Measurements from ENCODE around the gene FOSL2.

The FOSL2 gene

GRCh38 chr2:28432362-28432761 lies 39.7 kb downstream of the FOSL2 start:
- no peak overlapping the region for H3K9ac ChIP-seq (ENCODE audit: low read depth, low read length)
- no peak overlapping the region for H3K4me2 ChIP-seq (ENCODE audit: low read length)
- H3K9me3 ChIP-seq (replicated peaks; ENCODE audit: low read length) = peaks cover 6% of the 10 kb centered on the region
- H3K4me3 ChIP-seq (ENCODE audit: low read length) = no peak overlapping the region
- H3K4me1 ChIP-seq (ENCODE audit: control insufficient read depth, insufficient read depth, low read length) = peaks cover 6% of the 10 kb centered on the region
- no peaks in the 10 kb centered on the region for H3K27me3 ChIP-seq (ENCODE audit: control insufficient read depth, insufficient read depth, low read length)
- no peaks in the 10 kb centered on the region for H3K36me3 ChIP-seq (ENCODE audit: insufficient read depth, low read length)

DNA sequence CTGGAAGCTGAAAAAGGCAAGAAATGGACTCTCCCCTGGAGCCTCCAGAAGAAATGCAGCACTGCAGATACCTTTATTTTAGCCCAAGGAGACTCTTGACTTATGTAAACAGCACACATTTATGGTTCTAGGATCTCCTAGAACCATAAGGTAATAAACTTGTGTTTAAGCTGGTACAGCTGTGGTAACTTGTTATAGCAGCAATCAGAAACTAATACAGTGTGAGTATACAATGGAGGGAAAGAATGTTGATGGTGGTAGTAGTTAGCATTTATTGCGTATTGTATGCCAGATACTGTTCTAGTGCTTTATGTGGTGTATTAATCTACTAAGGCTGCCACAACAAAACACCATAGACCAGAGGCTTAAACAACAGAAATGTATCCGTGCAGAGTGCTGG lies 40.6 kb downstream of the FOSL2 start:
- Histone ChIP-seq H3K9ac (ENCODE audit: low read depth, low read length) (no peak overlapping the region), H3K9me3 (replicated peaks; ENCODE audit: low read length) (peaks cover 6% of the 10 kb centered on the region), H3K27me3 (ENCODE audit: control insufficient read depth, insufficient read depth, low read length) (no peaks in the 10 kb centered on the region), H3K4me2 (ENCODE audit: low read length) (no peak overlapping the region), H3K36me3 (ENCODE audit: insufficient read depth, low read length) (no peaks in the 10 kb centered on the region), H3K4me3 (ENCODE audit: low read length) (no peak overlapping the region), H3K4me1 (ENCODE audit: control insufficient read depth, insufficient read depth, low read length) (peaks cover 13% of the 10 kb centered on the region)

DNA sequence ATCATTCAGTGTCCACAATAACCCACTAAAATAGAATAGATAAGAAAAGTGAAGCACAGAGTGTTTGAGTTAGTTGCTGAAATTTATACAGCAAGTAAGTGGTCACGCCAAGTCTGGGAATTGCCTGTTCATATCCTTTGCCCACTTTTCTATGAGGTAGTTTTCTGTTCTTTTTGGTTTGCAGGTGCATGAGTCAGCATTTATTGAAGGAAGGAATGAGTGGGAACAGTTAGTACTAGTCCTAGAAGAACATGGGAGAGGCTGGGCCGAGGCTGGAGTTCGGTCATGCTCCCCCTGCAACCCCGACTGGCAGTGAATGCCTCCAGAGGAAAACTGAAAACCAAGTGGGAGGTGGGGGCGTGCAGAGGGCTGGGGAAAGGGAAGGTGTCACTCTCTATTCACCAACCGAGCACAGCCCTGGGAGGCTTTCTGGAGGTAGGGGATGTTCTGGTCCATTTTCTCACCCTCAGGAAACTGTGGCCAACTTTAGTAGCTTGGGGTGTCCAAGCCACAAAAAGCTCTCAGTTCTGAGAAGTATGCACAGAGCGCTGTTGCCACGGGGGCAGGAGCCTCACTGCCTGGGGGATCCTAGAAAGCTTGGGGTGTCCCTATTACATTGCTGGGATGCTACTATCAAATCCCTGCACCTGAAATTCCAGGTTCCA lies 41.4 kb downstream of the FOSL2 start:
- Histone ChIP-seq H3K9ac (ENCODE audit: low read depth, low read length) (no peak overlapping the region), H3K36me3 (ENCODE audit: insufficient read depth, low read length) (no peaks in the 10 kb centered on the region), H3K4me3 (ENCODE audit: low read length) (no peak overlapping the region), H3K27me3 (ENCODE audit: control insufficient read depth, insufficient read depth, low read length) (no peaks in the 10 kb centered on the region), H3K4me2 (ENCODE audit: low read length) (no peak overlapping the region), H3K9me3 (replicated peaks; ENCODE audit: low read length) (peaks cover 6% of the 10 kb centered on the region), H3K4me1 (ENCODE audit: control insufficient read depth, insufficient read depth, low read length) (peaks cover 12% of the 10 kb centered on the region)

DNA sequence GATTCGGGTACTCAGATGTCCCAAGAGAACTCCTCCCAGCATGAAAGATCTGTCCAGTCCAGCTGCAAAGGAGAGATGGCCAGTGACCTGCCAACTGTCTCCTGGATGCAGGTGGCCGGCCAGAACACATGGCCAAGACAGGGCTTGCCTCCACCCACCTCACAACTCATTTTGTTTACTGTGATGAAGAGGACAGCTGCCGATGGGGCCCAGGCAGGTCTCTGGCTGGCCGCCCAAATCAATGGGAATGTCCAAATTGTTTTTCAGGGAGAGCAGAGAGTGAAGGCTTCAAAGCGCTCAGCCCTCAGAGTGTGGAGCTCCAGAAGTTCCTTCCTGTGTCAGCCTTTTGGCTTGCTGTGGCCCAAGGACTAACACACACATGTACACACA lies 41.9 kb downstream of the FOSL2 start:
- Histone ChIP-seq H3K4me1 (ENCODE audit: control insufficient read depth, insufficient read depth, low read length) (peaks cover 12% of the 10 kb centered on the region), H3K27me3 (ENCODE audit: control insufficient read depth, insufficient read depth, low read length) (no peaks in the 10 kb centered on the region), H3K9ac (ENCODE audit: low read depth, low read length) (no peak overlapping the region), H3K4me3 (ENCODE audit: low read length) (no peak overlapping the region), H3K4me2 (ENCODE audit: low read length) (no peak overlapping the region), H3K9me3 (replicated peaks; ENCODE audit: low read length) (peaks cover 6% of the 10 kb centered on the region), H3K36me3 (ENCODE audit: insufficient read depth, low read length) (no peaks in the 10 kb centered on the region)

DNA sequence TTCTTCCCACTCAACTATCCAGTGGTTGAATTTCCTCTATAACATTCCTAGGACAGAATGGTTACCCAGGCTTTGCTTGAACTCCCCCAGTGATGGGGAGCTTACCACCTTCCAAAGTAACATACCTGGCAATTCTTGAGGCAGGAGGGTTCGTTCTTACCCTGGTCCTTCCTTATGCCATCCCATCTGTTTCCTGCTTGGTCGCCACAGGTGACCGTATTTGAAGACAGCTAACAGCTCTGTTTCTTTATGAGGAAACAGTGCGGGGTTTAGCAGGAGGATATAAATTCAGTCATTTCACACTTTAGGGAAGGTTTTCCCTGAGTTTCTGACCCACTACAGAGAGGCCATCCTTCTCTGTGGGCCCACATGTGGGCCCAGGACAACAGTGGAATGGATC lies 42.6 kb downstream of the FOSL2 start:
- no peak overlapping the region for H3K9ac ChIP-seq (ENCODE audit: low read depth, low read length)
- H3K4me1 ChIP-seq (ENCODE audit: control insufficient read depth, insufficient read depth, low read length) = peaks cover 12% of the 10 kb centered on the region
- no peak overlapping the region for H3K4me3 ChIP-seq (ENCODE audit: low read length)
- no peaks in the 10 kb centered on the region for H3K36me3 ChIP-seq (ENCODE audit: insufficient read depth, low read length)
- no peak overlapping the region for H3K4me2 ChIP-seq (ENCODE audit: low read length)
- H3K9me3 ChIP-seq (replicated peaks; ENCODE audit: low read length) = peaks cover 6% of the 10 kb centered on the region
- H3K27me3 ChIP-seq (ENCODE audit: control insufficient read depth, insufficient read depth, low read length) = no peaks in the 10 kb centered on the region

GRCh38 chr2:28435814-28436351 lies 43.2 kb downstream of the FOSL2 start:
- Histone ChIP-seq H3K9me3 (replicated peaks; ENCODE audit: low read length) (peaks cover 6% of the 10 kb centered on the region), H3K4me2 (ENCODE audit: low read length) (no peak overlapping the region), H3K27me3 (ENCODE audit: control insufficient read depth, insufficient read depth, low read length) (no peaks in the 10 kb centered on the region), H3K4me3 (ENCODE audit: low read length) (no peak overlapping the region), H3K36me3 (ENCODE audit: insufficient read depth, low read length) (no peaks in the 10 kb centered on the region), H3K4me1 (ENCODE audit: control insufficient read depth, insufficient read depth, low read length) (peaks cover 12% of the 10 kb centered on the region), H3K9ac (ENCODE audit: low read depth, low read length) (no peak overlapping the region)

GRCh38 chr2:28436525-28437051 lies 43.9 kb downstream of the FOSL2 start:
- H3K36me3 ChIP-seq (ENCODE audit: insufficient read depth, low read length) = no peaks in the 10 kb centered on the region
- H3K9ac ChIP-seq (ENCODE audit: low read depth, low read length) = no peak overlapping the region

DNA sequence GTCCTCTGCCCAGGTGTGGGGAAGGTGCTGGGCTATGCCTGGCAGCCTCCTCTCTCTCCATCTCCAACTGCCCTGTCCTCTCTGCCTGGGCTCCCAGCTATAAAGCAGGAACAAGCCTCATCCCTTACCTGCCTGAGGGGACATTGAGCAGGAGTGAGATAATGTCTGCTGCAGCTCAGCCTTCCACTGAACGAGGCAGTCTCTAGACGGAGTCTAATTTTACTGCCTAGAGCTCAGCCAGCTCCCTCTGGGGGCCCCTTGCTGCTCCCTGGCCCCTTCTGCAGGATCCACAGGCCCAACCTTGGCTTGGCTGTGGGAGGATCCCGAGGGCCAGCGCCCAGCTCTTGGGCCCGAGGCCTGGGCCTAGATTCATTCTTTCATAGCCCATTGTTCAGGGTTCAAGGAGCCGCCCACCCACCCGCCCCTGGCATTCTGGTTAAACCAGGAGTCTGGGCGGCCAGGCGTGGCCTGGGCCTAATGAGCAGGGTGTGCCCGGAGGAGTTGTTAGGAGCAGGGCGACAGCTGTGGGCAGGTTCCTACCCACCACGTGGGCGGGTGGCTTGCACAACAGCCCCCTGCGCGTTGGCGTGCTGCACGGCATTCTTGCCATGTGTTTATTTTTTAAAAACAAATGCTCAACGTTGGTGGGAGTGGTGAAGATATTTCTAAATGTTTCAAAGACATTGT lies 44.6 kb downstream of the FOSL2 start:
- Histone ChIP-seq H3K9ac (ENCODE audit: low read depth, low read length) (no peak overlapping the region), H3K9me3 (replicated peaks; ENCODE audit: low read length) (peaks cover 6% of the 10 kb centered on the region), H3K36me3 (ENCODE audit: insufficient read depth, low read length) (no peaks in the 10 kb centered on the region), H3K4me2 (ENCODE audit: low read length) (no peak overlapping the region), H3K4me3 (ENCODE audit: low read length) (no peak overlapping the region), H3K4me1 (ENCODE audit: control insufficient read depth, insufficient read depth, low read length) (peaks cover 15% of the 10 kb centered on the region), H3K27me3 (ENCODE audit: control insufficient read depth, insufficient read depth, low read length) (no peaks in the 10 kb centered on the region)

More at GRCh38 chr2:28436525-28437051, 43.9 kb downstream of the FOSL2 start:
- no peak overlapping the region for H3K4me2 ChIP-seq (ENCODE audit: low read length)
- H3K9me3 ChIP-seq (replicated peaks; ENCODE audit: low read length) = peaks cover 6% of the 10 kb centered on the region
- H3K4me1 ChIP-seq (ENCODE audit: control insufficient read depth, insufficient read depth, low read length) = peaks cover 12% of the 10 kb centered on the region
- no peak overlapping the region for H3K4me3 ChIP-seq (ENCODE audit: low read length)
- no peaks in the 10 kb centered on the region for H3K27me3 ChIP-seq (ENCODE audit: control insufficient read depth, insufficient read depth, low read length)

DNA sequence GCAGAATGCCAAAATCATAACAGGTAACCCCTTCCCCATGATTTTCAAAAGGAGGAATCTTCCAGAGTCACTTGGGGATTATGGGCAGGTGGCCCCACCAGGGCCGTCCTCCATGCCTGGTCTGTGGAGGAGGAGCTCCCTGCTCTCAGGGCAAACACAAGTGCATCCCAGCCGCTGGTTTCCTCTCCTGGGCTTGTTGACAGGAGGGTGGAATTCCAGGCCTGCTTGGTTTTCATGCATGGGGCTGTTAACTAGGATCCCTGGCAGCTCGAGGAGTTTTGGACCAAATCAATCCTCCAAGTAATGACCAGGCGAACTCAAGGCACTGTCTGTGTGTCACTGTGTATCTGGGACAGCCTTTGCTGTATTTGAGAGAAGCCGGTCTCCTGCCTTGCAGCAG lies 45.3 kb downstream of the FOSL2 start:
- Histone ChIP-seq H3K4me1 (ENCODE audit: control insufficient read depth, insufficient read depth, low read length) (peaks cover 15% of the 10 kb centered on the region), H3K4me2 (ENCODE audit: low read length) (no peak overlapping the region), H3K27me3 (ENCODE audit: control insufficient read depth, insufficient read depth, low read length) (no peaks in the 10 kb centered on the region), H3K9ac (ENCODE audit: low read depth, low read length) (no peak overlapping the region), H3K36me3 (ENCODE audit: insufficient read depth, low read length) (no peaks in the 10 kb centered on the region), H3K4me3 (ENCODE audit: low read length) (no peak overlapping the region), H3K9me3 (replicated peaks; ENCODE audit: low read length) (peaks cover 5% of the 10 kb centered on the region)

DNA sequence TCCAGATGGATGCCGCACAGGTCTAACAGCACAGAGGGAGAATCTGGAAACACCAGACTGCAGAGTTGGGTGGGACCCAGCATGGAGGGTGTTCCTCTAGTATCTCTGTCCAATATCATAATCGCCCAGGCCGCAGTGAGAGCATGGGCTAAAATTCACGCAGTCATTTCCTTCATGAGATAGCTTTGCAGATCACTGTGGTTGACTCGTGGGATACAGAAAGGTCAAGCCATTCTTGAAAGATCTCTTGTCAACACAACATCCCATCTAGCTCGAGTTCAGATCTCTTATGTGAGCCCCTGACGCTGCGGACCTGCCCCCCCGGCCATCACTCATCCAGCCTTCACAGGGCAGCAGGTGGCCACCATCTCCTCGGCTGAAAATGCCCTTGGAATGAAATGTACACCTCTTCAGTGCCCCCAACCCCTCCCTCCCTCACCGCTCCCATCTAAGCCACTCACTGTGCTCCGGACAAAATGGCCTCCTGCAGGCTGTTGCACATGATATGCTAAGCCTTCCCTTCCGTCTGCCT lies 45.9 kb downstream of the FOSL2 start:
- no peaks in the 10 kb centered on the region for H3K27me3 ChIP-seq (ENCODE audit: control insufficient read depth, insufficient read depth, low read length)
- no peak overlapping the region for H3K4me2 ChIP-seq (ENCODE audit: low read length)
- H3K9ac ChIP-seq (ENCODE audit: low read depth, low read length) = no peak overlapping the region
- no peaks in the 10 kb centered on the region for H3K9me3 ChIP-seq (replicated peaks; ENCODE audit: low read length)
- peaks cover 15% of the 10 kb centered on the region for H3K4me1 ChIP-seq (ENCODE audit: control insufficient read depth, insufficient read depth, low read length)
- H3K4me3 ChIP-seq (ENCODE audit: low read length) = no peak overlapping the region
- H3K36me3 ChIP-seq (ENCODE audit: insufficient read depth, low read length) = no peaks in the 10 kb centered on the region

GRCh38 chr2:28439127-28439526 lies 46.5 kb downstream of the FOSL2 start:
- H3K4me3 ChIP-seq (ENCODE audit: low read length) = no peak overlapping the region

More at GRCh38 chr2:28439127-28439526, 46.5 kb downstream of the FOSL2 start:
- H3K9me3 ChIP-seq (replicated peaks; ENCODE audit: low read length) = no peaks in the 10 kb centered on the region
- no peak overlapping the region for H3K4me2 ChIP-seq (ENCODE audit: low read length)
- no peaks in the 10 kb centered on the region for H3K36me3 ChIP-seq (ENCODE audit: insufficient read depth, low read length)
- H3K27me3 ChIP-seq (ENCODE audit: control insufficient read depth, insufficient read depth, low read length) = no peaks in the 10 kb centered on the region
- H3K9ac ChIP-seq (ENCODE audit: low read depth, low read length) = no peak overlapping the region
- H3K4me1 ChIP-seq (ENCODE audit: control insufficient read depth, insufficient read depth, low read length) = peaks cover 15% of the 10 kb centered on the region
